CD1c-positive myeloid dendritic cell (primary cell): ENCODE data around the gene NAALADL1.
"Not testable (repeated sequence)": the region's sequence is repeated elsewhere in the genome, so short reads cannot be mapped to it uniquely, and the experiment has no call there.

Experiments
- DNase-seq: peaks from one replicate; pipeline ENCODE4 v3.0.0-alpha.2; 2016; ENCODE audit errors: extremely low spot score

NAALADL1 gene

DNA sequence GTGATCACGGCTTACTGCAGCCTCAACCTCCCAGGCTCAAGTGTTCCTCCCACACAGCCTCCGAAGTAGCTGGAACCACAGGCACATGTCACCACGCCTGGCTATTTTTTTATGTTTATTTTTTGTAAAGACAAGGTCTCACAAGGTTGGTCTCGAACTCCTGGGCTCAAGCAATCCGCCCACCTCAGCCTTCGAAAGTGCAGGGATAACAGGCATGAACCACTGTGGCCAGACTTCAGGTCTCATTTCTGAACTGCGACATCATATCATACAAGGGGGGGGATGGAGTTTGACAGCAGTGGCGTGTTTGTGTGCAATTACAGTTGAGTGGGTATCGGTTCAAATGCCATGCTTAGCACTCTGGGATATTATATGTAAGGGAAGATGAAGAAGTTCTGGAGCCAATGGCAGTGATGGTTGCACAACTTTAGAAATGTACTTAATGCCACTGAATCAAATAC is 6.9 kb downstream of the NAALADL1 start:
- DNase-seq = no peak

DNA sequence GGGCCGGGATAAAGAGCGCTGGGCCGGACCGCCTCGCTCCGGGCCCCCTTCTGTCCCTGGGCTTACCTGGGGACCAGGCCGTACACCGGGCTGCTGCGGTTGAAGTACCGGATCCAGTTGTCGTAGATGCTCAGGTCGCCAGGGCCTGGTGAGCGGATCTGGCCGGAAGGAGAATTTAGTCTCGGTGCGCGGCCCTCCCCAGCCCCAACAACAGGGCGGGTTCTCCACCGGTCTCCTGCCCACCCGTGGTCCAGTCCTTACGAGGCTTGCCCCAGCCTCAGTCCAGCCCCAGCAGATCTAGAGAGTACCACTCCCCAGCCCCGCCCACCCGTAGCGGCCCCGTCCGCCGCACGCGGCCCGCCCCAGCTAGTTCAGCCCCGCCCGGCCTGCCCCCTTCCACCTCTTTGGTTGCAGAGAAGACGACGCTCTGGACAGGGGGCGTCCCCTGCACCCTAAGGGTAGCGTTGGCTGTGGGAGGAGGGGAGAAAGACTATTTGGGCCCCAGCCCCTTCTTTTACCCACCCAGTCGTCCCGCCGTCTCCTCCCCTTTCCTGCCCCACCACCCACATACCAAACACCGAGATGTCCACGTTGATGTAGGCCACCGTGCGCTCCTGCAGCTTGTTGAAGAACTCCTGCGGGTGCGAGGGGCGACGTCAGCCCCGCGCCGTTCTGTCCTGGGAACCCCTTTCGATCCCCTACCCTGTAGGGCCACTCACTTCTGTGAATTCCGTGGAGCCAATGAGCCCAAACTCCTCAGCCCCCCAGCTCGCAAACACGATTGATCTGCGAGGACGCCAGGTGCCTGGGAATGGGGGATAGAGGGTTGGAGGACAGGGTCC is 10.6 kb downstream of the NAALADL1 start:
- DNase-seq = peak; percentile 13

DNA sequence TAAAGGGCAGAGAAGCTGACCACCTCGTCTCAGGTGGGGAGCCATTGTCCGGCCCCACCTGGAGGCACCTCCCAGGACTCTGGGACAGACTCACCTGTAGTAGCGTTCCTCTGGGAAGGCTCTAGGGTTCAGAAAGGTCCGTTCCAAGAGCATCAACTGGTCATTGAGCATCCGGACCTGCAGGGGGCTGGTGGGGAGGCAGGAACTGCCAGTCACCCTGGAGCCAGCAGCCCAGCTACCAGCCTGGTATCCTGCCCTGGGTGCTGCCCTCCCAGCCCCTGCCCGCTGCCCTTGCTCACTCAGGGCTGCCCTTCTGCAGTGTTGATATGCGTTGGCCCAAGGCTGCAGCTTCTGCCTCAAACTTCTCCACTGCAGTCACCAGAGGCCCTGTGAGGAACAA is 12.6 kb downstream of the NAALADL1 start:
- DNase-seq = no peak

DNA sequence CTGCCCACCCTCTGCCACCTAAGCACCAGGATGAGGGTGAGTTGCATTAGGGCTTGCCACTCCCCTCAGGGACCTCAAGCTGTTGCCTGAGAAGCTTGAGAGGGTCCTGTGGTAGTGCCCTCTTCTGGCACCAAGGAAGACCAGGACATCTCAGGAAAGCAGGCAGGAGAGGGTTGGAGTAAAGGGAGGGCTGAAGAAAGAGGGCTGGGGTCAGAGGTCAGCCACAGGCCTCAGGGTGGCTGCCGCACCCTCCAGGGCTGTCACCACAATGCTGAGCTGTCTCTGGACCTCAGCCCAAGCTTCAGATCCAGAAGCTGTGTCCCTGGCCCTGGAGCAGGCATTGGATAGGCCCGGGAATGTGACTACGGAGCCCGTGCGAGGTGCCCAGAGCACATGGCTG is 13.3 kb downstream of the NAALADL1 start:
- no peak for DNase-seq

DNA sequence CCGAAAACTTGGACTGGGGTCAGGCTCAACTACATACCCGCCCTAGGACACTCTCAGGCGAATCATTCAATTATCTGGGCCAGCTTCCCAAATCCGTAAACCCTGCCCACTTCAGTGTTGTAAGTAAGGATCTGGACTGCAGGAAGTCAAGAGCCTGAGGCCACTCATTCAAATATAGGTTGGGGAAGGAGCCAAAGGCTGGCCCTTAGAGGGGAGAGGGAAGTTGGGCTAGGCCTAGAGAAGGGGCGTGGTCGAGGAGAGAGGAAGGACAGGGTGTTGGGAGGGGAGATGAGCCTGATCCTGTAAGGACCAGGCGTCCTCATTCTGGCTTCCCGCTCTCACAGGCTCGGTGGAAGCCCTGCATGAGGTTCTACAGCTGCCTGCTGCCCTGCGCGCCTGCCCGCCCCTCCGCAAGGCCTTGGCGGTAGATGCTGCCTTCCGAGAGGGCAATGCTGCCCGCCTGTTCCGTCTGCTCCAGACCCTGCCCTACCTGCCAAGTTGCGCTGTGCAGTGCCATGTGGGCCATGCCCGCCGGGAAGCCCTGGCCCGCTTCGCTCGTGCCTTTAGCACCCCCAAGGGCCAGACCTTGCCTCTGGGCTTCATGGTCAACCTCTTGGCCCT is 14.4 kb downstream of the NAALADL1 start:
- DNase-seq = peak; percentile 93

DNA sequence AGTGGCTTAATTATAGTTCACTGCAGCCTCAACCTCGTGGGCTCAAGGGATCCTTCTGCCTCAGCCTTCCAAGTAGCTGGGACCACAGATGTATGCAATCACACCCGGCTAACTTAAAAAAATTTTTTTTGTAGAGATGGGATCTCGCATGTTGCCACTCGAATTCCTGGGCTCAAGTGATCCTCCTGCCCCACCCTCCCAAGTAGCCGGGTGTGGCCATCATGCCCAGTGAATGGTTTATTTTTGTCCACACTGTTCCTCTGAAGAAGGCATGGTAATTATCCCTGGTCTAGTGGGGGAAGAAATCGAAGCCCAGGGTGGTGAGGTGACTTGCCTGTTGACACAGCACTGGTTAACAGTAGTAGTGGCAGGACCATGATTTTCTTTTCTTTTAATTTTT is 15.5 kb downstream of the NAALADL1 start:
- DNase-seq = no peak

DNA sequence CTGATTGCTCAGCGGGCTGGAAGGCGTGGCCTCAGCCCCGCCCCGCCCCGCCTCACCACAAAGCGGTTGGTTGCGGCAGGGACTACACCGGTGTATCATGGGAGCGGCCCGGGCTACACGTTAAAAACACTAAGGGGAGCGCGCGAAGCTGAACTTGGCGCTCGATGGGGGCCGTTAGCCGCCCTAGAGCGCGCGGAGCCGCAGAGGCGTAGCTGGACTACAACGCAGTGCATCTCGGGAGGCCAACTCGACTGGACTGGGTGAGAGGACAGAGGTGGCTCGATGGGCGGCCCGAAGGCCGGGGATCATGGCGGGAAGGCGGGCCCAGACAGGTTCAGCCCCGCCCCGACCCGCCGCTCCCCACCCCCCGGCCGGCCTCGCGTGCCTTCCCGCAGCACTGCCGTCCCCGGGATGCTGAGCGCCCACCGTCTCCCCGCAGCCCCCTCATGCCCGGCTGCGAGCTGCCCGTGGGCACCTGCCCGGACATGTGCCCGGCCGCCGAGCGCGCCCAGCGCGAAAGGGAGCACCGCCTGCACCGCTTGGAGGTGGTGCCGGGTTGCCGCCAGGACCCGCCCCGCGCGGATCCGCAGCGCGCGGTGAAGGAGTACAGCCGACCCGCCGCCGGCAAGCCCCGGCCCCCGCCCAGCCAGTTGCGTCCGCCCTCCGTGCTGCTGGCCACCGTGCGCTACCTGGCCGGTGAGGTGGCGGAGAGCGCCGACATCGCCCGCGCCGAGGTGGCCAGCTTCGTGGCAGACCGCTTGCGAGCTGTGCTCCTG is 17.3 kb downstream of the NAALADL1 start, which contains the start of gene SAC3D1:
Gene SAC3D1 (plus strand): TSS at position 364 of the 776 bp plus-strand sequence. CDS start 83 bp downstream, at position 447.
- peak; percentile 91 for DNase-seq

DNA sequence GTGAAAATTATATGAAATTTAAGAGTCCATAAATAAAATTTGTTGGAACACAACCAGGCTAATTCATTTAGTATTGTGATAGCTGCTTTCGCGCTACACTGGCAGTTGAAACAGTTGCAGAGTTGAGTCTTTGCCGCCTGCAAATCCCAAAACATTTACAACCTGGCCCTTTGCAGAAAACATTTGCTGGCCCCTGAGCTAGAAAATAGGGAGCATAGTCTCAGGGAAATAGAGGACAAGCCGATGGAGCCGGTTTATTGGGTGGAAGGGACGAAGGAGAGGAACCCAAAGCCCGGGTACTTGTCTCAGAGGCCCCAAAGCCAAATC is 17.9 kb downstream of the NAALADL1 start:
- DNase-seq = no peak

DNA sequence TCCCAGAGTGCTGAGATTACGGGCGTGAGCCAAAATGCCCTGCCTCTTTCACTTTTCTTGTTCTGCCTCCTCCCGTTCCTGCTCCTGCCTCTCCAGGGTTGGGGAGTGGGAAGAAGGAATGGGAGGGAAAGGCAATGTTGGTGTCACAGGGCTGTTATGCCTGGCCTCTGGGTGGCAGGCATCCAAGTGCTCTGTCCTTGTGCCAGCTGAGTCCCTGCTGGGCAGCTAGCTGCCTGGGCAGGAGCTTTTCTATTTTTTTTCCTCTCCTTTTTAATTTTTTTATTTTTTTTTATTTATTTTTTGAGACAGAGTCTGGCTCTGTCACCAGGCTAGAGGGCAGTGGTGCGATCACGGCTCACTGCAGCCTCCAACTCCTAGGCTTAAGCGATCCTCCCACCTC is 21.4 kb downstream of the NAALADL1 start:
- DNase-seq = no peak

DNA sequence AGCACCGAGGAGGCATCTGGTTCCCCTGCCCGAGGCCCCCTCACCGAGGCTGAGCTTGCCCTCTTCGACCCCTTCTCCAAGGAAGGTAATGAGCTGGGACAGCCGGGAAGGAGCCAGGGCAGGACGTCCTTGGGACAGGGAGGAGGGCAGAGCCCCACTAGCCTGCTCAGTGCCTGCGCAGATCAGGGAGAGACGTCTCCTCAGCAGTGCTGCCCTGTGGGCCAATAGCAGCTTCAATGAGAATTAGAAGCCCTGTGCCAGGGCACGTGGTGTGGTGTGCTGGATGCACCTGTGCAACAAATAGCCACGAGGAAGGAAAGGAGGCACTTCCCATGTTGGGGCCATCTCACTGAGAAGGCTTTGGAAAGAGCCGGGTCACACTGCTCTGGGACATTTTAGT is 22.8 kb downstream of the NAALADL1 start:
- DNase-seq = no peak

DNA sequence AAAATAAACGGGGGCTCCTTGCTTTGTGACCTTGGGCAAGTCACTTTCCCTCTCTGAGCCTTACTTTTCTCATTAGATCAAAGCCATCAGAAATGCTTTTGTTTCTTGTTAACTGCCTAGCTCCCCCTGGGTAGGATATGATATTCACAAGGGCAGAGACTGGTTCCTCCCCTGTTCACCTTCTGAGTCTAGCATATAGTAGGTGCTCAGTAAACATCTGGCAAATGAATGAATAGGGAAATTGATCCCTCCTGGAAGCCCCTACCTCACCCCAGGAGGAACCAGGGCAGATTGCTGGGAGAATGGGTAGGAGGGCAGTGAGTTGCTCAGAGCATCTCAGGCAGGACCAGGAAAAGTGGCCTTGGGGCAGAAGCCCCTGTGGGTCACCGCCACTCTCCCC is 23.9 kb downstream of the NAALADL1 start:
- no peak for DNase-seq

DNA sequence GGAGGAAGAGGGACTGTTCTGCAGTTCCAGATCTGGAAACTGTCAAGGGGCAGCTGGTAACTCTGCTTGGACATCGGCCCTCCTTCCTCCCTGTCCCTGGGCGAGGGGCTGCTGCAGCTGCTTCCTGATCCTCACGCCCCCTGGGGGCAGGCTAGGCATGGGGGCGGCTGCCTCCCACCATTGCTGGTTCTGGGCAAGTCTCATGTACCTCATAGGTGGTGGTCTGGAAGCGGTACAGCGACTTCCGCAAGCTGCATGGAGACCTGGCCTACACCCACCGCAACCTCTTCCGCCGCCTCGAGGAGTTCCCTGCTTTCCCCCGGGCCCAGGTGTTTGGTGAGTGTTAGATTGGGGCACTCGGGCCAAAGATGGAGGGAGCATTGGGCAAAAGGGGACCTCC is 26.1 kb downstream of the NAALADL1 start:
- no peak for DNase-seq

DNA sequence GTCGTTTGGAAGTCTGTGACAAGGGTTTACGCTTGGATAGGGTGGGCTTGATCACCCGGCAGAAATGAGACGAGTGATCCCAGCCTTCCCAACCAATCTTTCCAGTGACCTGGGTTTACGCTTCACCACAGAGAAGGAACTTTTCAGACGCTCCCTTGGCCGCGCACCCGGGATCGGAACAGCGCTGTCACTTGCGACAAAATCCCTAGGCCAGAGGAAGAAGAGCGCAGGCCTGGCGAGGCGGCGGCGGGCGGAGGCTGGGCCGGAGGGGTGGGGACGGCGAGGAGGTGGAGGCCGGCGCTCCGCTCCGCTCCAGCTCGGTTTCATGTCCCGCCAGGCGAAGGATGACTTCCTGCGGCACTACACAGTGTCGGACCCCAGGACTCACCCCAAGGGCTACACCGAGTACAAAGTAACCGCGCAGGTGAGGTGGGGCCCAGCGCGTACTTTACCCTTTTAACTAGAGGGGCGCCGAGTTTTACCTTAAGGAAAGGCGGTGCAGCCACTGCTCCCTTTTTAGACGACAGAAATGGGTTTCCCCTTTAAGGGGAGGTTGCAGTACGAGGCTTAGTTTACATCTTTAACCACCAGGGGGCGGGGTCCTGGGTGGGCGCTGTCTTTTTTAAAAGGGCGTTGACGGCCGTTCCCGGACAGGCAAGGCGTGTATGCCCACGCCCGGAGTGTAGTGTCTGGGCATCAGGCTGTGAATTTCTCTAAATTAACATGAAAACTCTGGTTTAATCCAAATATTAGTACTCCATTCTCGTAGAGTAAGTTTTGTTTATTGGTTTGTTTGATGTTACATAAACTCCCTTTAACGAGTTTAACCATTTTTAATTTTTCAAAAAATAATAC is 30.9 kb downstream of the NAALADL1 start, which contains the start of gene SNX15:
Gene SNX15 (plus strand): TSS at position 227 of the 855 bp plus-strand sequence. CDS start 99 bp downstream, at position 326.
- peak; percentile 98 for DNase-seq

DNA sequence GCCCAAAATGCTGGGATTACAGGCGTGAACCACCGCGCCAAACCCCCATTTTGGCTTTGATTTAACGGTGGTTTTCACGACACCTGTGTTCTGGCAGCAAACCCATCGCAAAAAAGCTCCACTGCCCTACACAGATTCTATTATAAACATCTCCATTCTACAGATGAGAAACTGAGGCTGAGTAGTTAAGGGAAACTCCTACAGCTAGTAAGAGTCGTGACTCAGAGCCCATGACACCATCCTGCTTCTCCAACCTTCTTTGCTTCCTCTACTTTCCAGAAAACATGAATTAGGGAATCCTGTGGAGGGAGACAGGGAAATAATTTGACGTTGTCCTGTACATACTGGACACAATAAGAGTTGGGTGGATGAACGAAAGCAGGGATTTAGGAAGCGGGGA is 31.5 kb downstream of the NAALADL1 start:
- peak; percentile 10 for DNase-seq

DNA sequence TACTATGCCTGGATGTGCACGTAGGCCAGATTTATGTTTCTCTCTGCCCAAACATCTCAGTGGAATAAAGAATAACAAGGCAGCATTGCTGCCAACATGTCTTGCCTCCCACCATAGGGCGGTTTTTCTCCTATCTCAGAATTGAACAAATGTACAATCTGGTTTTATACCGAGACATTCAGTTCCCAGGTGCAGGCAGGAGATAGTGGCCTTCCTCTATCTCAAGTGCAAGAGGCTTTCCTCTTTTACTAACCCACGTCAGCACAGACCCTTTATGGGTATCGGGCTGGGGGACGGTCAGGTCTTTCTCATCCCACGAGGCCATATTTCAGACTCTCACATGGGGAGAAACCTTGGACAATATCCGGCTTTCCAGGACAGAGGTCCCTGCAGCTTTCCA is 34.9 kb downstream of the NAALADL1 start:
- not testable (repeated sequence) for DNase-seq

DNA sequence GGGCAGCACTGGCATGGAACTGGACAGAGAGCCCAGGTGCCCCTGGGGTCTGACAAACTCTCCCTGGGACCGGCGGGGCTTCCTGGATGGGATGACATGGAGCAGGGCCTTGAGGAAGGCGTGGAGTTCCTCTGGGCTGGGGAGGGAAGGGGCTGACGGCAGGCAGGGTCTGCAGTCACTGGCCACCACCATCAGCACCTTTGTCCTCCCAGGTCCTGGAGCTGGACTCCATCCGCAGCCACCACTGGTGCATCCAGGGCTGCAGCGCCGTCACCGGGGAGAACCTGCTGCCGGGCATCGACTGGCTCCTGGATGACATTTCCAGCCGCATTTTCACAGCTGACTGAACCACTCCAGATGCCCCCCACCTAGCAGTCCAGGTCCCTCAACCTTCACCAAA is 36.8 kb downstream of the NAALADL1 start:
- DNase-seq = no peak

DNA sequence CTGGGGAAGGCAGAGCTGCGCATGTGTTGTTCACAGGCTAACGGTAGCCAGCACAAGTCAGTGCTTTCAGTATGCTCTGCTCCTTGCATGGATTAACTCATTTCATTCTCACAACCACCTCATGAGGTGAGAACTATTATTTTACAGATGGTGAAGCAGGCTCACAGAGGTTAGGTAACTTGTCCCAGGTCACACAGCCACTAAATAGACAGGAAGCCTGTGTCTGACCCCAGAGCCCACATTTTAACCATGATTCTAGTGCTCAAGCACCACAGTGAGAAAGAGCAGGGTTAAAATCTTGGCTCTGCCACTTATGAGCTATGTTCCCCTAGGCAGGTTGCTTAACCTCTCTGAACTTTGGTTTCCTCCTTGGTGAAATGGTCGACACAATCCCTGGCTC is 37.4 kb downstream of the NAALADL1 start:
- DNase-seq = no peak

DNA sequence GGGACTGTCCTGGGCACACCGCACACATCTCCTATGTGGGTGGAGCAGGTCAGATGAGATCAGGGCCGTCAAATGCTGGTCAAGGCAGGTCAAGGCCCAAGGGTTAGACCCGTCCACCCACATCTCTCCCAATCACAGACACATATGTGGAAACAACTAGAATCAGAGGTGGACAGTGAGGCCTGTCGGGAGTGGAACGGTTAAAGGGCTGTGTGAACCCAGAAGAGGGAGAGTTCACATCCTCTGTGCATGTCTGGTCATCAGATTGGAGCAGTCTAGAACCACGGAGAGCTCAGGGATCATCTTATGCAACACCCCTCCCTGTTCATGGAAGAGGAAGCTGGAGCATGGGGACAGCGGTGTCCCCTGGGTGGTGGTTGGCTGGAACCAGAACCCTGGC is 38.5 kb downstream of the NAALADL1 start:
- no peak for DNase-seq

DNA sequence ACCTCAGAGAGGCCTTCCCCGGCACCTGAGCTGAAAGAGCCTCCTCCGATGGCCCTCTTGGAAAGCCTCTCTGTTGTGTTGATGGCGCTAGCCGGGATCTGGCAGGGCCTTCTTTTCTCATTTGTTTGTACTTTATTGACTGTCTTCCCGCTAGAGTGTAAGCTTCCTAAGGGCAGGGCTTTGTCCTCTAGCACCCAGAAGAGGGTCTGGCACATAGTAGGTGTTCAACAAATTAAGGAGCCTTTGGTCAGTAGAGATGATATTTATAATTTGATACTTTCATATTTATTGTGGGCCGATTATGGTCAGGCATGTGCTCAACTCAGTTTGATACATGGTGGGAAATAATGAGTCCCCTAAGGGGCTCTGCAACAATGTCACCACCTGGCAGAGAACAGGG is 40.4 kb downstream of the NAALADL1 start:
- DNase-seq = no peak

DNA sequence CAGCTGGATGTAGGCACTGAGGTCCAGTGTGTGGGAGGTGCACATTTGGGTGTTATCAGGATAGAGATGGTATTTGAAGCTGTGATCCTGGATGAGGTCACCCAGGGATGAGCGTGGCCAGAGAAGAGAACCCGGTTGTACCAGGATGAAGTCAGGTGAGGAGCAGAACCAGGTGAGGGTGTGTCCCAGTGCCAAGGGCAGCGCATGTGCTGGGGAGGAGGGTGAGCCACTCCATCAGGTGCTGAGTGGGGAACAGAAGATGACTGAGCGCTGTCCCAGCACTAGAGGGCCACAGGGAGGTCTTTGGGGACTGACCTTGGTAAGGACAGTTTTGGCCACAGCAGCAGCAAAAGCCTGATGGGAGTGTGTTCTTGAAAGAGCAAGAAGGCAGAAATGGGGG is 41.6 kb downstream of the NAALADL1 start:
- DNase-seq = no peak

DNA sequence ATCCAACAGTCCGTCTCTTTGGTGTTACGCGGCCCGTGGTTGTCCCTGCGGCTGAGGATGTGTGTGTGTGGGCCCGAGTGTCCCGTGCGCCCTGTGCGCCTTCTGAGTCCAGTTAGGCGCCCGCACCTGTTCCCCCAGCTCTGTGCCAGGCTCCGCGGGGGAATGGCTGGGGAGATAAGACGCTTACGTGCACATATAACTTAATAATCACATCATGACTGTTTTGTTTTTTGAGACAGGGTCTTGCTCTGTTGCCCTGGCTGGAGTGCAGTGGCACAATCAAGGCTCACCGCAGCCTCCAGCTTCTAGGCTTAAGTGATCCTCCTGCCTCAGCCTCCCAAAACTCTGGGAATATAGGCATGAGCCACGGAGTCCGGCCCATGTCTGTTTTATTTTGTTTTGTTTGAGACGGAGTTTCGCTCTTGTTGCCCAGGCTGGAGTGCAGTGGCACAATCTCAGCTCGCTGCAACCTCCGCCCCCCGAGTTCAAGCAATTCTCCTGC is 43.6 kb downstream of the NAALADL1 start:
- DNase-seq = no peak
